HG03521 (cell line): Measurements from ENCODE around the gene VTN.

Source experiments
- ATAC-seq: cut with Tn5 transposase; IDR thresholded peaks from one replicate; pipeline ENCODE4 v1.9.1; 2021; ENCODE audit warnings: mild to moderate bottlenecking, moderate library complexity; ENCODE audit not compliant: unreplicated experiment

The VTN gene

GRCh38 chr17:28324781-28325180 is 45.3 kb downstream of the VTN start:
- ATAC-seq, result no peak

GRCh38 chr17:28324267-28324745 is 45.8 kb downstream of the VTN start:
- no peak for ATAC-seq

DNA sequence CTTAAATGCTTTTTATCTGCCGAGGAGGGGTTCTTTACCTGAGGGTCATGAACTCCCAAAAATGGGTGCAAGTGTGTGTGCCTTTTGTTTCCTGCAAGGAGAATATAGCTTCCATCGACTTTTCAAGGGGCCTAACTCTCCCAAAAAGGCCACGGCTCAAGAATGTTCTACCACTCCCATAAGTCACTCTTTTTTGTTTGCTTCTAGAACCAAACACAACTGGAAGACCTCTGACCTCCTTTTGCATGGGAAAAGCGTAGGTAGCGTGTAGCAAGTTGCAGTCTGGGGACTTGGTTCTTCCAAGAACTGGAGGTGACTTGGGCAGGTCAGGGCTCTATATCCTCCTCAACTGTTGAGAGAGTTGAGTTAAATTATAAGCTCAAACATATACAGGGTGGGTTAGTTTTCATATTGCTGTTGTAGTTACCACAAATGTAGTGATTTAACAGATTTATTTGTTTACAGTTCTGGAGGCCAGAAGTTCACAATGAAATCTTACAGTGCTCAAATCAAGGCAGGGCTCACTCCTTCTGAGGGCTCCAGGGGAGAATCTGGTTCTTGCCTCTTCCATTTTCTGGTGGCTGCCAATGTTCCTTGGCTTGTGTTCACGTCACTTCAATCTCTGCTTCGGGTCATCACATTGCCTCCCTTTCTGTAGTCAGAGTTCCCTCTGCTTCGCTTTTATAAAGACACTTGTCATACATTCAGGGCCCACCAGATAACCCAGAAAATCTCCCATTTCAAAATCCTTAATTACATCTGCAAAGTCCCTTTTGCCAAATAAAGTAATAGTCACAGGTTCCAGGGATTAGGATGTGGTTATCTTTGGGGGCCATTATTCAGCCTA is 49.7 kb downstream of the VTN start:
- no peak for ATAC-seq

GRCh38 chr17:28319598-28319935 is 50.5 kb downstream of the VTN start:
- no peak for ATAC-seq

DNA sequence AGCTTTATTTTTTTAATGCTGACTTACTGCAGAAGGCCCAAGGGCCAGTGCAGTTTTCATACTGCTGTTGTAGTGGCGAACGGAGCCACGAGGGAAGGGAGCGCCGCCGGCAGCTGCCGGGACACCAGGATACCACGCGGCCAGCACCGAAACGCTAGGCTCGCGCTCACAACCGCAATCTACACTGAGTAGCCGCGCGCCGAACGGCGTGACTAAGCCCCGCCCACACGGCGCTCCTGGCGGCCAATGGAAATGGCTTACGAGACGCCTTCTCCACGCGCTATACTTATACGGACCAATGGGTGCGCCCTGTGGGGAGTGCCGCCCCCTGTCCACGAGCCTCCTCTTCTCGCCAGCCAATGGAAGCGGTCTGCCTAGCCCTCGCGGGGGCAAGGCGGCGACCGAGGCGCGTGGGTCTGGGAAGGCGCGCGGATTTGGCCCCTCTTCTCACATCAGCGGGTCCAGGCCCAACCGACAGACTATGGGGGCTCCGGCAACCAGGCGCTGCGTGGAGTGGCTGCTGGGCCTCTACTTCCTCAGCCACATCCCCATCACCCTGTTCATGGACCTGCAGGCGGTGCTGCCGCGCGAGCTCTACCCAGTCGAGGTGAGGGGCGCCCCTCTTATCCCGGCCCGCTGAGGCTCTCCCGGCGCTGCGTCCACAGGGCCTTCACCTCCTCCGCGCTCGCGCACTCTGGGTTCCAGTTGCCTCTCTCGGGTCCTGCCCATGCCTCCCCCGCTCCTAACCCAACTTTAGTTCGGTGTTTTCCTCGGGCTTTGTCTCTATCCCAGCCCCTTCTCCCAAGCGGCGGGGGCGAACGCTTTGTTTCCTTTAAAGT is 51.1 kb downstream of the VTN start, which contains the start of gene TMEM97:
Gene TMEM97 (plus strand): TSS at position 442 of the 839 bp plus-strand sequence. CDS start 40 bp downstream, at position 482.
- ATAC-seq, result peak; percentile 94

GRCh38 chr17:28317966-28318758 is 51.9 kb downstream of the VTN start:
- peak; percentile 14 for ATAC-seq
